GM21526 (cell line): Measurements from ENCODE around the gene GOT1.

Source experiments
- ATAC-seq: cut with Tn5 transposase; IDR thresholded peaks from one replicate; pipeline ENCODE4 v1.9.1; 2021; ENCODE audit warnings: moderate library complexity; ENCODE audit not compliant: unreplicated experiment, low FRiP score

GOT1 gene

DNA sequence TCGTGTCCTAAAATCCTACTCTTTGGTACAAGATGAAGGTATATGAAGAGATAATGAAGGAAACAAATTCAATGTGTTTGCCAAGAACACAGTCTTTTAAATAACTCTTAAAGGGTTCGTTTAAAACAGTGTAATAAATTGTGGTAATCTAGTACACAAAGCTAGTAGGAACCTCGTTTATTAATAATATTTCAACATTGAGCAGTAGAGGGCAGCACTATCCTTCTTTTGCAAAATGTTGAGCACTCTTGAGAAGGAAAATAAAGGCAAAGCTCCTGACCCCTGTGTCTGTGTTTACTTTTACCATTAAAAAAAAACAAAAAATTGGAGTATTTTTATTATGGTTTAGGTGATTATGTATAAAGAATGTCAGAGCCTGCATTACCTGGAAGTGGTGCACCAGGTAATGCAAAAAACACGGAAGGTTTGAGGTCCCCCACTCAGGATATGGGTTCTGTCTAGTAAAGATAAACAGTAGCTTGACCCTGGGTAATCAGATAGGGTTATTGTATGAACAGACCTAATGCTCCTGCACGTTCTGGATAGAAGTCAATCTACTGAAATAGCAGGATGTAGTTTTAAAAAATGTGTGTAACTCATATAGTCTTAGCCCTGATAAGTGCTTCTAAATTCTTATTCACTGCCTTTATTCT is 5.7 kb upstream of the GOT1 start:
- ATAC-seq = no peak

DNA sequence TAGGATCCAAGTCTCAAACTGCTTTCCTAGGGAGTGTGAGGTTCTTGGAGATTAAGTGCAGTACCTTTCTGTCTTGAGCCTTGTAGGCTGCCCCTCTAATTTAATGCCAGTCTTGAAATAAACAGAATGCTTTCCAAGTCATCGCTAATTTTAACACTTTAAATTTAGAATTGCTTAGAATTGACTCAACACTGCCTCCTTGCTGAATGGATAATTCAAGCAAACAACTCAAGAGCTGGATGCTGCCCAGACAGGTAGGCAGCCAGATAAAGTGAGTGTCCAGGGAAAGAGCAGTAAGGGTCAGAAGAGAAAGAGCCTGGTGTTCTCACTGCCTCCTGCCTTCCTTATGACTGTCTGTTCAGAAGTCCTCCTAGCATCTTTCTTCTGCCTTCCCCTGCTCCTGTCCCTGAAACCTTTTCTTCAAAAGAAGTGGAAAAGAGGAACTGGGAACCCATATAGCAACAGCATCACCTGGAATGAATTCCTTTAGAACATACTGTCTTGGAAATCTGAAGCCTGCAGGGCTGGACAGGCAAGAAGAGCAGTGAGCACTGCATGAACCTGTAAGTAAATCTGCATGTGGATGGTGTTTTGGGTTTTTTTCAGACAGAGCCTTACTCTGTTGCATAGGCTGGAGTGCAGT is 3.1 kb upstream of the GOT1 start:
- no peak for ATAC-seq

DNA sequence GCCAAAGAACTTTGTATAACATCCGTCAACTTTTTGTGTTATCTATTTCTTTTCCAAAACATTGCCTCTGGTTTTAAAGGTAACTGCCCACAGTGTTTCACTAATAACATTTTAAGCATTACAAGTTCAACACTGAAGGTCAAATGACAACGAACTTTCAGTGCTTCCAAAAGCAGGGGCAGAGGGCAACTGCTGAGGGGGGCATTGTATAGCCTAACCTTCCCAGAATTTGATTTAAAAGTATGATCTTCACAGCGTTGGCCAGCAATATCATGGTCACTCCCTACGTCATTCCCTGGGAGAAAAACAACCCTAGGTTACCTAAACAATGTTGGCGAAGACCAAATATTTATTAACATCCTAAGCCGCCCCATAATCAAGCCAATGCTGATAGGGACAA is 2.5 kb upstream of the GOT1 start:
- ATAC-seq = no peak

DNA sequence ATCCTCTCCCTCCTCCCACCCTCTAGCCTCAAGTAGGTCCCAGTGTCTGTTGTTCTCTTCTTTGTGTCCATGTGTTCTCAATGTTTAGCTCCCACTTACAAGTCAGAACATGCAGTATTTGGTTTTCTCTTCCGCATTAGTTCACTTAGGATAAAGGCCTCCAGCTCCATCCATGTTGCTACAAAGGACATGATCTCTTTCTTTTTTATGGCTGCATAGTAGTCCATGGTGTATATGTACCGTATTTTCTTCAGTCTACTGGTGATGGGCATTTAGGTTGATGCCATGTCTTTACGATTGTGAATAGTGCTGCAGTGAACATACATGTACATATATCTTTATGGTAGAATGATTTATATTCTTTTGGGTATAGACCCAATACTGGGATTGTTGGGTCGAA is 1.6 kb upstream of the GOT1 start:
- no peak for ATAC-seq

DNA sequence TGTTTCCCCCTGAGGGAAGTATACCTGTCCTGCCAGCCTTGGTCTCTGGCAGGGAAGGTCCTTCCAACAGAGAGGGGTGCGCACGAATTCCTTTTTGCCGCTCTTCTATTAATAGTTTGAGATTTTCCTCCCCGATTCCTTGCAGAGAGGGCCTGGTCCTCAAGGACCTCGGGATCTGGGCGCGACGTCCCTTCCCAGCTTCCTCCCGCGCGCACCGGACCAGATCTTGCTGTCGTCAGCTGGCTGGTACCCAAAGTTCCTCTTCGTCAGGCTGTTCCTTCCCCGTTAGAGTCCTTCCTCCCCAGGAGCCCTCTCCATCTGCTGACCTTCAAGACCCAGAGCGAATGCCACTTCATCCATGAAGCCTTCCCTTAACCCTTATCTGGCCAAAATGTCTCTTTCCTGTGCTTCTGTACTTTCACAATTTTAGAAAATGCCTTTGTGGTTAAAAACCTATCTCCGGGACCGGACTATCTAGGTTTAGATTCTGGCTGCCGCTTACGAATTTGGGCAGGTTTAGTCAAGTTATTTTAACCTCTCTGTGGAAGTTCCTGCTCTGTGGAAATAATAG is 851 bp upstream of the GOT1 start:
- ATAC-seq = no peak

DNA sequence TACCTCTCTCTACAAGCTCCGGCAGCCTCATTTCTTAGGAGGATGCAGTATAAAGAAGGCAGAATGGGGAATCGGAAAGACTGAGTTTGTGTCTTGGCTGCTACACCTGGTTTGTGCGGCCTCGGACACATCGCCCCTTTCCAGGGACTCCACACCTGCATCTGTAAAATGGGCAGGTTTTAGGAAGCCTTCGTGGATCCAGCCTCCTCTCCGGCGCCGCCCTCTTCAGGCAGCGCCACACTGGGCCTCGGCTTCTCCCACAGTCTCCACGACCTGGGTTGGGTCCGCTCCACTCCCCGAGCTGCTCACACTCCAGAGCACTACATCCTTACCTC is 341 bp downstream of the GOT1 start:
- peak; percentile 26 for ATAC-seq

DNA sequence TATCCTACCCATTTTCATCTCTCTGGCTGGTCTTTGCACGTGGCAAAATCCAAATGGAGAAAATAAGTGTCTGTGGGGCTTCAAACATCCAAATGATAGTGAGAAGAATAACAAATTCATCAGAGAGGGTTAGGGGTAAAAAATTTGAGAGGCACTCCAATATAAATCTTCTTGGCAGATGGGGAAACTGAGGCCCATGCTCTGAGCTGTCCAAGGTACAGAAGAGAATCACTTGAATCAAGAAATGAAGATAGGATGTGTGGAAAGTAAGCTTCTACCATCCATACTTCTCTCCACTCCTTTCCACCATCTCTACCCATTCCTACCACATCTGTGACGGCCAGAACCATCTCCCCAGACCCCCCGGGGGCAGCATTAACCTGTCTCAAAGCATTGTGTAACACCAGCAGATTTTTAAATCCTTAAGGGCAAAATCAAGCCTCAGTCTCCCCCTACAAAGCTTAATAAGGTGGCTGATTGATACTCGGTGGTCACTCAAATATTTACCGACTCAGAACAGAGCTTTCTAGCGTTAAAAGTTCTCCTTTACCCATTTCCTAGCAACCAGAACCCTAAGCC is 818 bp downstream of the GOT1 start:
- ATAC-seq = no peak

DNA sequence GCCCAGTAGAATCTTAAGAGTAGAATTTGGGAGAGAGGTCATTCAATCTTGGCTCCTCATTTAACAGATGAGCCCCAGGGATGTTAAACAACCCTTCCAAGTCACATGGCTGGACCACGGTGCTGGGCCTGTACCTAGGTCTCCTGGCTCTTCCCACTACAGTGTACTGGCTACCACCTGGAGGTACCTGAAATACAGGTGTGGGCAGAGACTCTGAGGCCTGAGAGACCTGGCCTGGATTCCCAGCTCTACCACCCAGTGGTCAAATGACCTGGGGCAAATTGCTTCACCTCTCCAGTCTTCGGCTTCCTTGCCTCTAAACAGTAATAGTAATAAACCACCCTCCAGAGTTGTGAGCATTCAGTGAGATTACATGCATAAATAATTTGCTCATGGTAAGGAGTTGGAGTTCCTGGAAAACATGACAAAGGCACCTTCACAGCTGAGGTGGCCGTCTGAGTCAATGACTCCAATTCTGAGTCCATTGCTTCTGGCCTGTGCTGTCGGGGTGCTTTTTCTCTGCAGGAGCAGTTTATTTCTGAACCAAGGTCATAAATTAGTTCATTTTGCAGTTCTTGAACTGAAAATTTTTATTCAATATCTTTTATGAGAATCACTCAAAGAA is 2.7 kb downstream of the GOT1 start:
- ATAC-seq = no peak

DNA sequence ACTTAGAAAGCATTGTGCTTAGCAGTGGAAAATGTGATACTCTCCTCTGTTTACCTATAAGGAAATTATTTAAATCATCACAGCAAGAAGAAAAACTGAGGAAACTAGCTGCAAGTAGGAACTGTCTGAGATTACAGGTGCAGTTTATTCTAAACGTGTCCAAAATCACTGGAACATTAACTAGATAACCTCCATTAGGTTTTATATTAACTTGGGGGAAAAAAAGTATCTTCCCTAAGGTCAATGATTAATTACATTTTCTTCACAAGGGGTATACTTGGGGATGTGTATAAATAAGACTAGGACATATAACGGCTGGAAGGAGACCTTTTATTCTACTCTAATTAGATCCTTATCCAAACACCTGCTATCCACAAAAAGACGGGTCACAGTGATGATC is 3.7 kb downstream of the GOT1 start:
- no peak for ATAC-seq

DNA sequence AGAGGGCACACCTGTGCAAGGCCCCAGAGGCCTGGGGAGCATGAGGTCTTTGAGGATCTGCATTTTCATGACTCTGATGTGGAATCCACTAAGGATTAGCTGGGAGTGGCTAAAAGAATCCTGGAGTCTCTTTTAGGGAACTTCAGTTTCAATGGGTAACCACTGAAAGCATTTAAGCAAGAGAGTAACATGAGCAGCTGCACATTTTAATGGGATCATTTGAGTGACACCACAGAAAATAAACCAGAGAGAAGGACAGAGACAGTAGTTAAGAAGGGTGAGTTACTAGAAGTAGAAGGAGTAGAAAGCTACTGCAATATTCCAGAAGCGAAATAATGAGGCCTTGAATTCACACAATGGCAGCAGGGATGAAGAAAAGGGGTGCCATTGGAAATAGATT is 5.2 kb downstream of the GOT1 start:
- ATAC-seq = no peak

DNA sequence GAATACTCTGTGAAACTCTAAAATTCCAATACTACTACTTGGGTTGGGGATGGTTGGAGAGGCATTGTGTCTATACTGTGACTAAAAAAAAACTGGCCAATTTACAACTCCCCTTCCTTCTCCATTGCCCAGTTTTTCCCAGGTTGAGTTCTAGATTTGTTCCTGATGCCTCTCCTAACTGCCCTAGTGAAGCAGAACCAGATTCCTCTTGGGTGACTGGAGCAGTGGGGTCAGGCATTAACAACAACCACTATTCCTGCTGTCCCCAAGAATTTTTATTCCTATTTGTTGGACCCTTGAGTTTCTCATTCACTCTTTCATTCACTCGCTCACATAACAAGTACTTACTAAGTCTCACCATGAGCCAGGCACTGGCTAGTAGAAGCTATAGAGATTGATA is 5.8 kb downstream of the GOT1 start:
- no peak for ATAC-seq

DNA sequence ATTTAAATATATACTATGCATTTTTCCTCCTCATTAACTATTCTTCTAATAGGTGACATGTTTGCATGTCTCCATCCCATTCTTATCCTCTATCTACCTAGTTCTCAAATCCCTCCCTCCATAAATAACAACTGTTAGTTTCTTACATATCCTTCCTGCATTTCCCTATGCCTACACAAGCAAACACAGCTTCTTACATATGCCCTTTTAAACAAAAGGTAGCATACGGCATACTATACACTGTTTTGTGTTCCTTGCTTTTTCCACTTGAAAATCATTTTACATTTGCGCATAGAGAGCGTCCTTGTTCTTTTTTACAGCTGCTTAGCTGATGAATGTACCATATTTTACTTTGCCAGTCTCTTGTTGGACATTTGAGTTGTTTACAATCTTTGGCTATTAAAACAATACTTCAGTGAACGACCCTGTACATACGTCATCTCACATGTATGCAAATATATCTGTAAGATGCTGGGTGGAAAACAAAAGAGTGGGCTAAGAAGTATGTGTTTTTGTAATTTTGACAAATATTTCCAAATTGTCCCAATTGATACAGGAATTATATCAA is 7.8 kb downstream of the GOT1 start:
- ATAC-seq = no peak

DNA sequence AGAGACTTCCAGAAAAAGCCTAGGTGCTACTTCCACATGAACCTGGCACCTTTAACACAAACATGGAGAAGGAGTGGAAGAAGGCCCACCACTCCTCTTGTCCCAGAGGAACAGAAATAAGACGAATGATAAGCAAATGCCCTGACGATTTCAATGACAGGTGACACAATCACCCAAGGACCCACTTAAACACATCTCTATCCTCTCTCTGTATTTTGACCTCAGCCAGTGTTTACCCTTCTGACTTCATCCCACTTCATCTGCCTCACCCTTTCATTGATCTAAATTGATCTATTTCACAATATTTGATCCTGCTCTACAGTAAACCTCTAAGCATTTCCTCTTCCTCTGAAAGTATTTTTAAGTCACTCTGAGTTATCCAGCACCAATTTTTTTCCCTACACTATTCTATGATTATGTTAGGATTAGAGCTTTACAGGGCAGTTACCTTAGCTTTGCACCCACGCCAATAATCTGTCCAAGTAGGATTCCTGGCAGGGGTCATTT is 9.1 kb downstream of the GOT1 start:
- no peak for ATAC-seq

DNA sequence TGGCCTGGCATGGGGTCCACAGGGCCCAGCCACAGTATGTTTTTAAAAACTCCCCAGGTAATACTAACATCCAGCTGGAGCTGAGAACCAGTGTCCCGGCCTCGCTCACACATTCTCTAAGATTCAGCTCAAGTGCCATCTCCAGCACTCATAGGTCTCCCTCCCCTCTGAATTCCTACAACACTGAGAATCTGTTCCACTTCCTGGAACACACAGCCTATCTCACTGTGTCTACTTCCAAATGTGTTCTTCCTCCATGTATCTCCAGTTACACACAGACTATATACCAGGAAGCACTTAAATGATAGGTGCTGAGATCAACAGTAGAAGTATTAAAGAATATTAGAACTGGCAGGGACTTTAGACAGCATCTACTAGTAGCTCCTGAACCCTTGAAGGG is 10.7 kb downstream of the GOT1 start:
- ATAC-seq = no peak

DNA sequence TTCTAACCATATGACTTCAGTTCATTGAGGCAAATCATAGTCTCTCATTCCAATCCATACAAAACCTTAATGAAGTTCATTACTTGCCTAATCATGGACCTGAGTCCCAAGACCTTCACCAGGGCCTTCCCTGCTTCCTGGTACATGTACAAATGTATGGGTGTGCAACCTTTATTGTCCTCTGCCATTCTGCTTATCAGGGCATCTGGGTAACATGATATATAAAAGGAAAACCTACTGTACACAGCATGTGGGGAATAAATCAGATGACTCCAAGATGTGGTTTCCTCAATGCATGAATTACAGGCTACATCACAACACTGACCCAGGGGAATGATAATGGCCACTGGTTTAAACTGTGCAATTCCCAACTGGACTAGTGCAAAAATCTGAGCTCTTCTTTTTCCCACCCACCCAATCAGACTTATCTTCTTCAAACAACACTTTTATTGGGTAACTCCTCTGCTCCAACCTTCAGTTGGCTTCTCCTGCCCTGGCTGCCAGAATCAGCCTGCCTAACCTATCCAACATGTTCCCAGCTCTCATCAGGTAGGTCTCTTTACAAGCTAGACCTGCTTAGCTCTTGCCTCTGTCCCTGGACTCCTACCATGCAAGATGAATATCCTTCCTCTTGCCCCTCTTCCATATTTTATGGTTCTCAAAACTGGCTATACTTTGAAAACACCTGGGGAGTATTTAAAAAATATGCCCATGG is 11.4 kb downstream of the GOT1 start:
- ATAC-seq = no peak

DNA sequence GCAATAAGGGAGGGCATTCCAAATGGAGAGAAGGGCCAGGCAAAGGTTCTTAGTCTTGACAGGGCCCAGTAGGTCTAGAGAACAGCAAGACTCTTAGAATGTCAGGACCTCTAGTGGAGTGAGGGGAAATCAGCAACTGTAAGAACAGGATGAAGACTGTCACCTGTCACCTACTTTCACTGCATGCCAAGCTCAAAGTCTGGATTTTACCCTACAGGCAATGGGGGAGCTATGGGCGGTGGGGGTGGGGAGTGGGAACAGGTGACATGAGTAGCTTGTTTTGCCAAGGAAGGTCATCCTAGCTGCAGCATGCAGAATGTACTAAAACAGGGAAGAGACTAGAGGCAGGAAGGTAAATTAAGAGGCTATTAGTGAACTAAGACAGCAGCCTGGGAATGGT is 18.3 kb downstream of the GOT1 start:
- no peak for ATAC-seq

DNA sequence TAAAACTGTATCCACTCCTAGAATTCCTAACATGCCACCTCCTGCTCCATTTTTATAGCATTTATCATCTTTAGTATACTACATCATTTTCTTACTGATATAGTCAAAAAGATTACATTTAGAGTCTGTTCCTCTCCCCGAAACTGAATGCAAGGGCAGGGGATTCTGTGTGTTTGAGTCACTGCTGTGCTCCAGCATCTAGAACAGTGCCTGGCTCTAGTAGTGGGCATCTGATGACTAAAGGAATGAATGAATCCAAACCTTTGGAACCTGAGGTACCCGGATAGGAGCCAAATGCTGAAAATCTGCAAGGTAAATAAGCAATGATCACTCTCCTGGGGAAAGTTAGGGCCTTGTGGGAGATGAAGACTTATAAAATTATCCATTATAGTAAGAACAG is 18.9 kb downstream of the GOT1 start:
- no peak for ATAC-seq

DNA sequence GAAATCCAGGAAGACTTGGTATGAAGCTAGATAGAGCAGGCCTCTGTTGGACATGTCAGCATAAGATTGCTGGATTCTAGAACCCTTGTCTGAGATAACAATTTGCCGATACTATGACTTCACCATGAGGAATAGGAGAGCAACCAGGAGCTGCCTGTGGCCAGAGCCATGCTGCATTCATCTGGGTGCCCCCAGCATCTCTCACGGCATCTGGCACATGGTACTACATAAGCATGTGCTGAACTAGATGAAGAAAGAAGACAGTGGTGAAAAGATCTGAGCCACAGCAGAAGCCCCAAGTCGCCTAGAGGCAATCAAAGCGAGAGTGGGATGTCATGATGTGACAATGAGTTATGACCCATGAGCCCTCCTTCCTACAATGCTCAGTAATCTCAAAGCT is 19.5 kb downstream of the GOT1 start:
- no peak for ATAC-seq

DNA sequence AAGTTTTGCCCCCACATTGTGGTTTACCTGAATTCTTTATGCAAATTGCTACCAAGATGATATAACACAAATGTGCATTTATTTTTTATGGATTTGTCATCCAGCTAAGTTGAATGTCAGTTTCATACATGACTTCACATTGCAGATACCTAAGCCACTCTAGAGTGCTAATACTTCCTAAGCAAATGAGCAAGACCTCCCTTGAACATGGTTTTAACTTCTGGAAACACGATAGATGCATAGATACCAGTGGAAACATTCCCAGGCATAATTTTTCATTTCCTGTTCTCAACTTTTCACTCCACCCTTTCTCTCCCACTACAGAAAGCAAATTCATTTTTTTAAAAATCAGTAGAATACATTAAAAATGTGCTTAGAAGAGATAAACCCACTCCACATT is 20.3 kb downstream of the GOT1 start:
- ATAC-seq = no peak

DNA sequence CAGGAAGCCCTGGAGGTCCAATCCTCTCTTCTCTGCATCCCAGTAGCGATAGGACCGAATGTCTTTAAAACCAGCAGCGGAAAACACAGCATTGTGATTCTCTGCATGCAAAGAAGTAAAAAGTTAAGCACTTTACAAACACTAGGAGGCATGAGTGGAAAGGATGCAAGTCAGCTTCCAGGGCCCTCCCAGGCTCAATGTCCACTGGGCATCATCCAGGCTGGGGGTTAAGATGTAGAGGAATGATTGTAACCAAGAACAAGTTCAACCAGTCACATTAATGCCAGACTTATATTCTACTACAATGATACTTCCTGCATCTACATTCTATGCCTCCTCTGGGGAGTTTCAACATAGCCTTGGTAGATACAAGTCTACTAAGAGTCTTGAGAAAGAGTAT is 24.3 kb downstream of the GOT1 start:
- no peak for ATAC-seq

DNA sequence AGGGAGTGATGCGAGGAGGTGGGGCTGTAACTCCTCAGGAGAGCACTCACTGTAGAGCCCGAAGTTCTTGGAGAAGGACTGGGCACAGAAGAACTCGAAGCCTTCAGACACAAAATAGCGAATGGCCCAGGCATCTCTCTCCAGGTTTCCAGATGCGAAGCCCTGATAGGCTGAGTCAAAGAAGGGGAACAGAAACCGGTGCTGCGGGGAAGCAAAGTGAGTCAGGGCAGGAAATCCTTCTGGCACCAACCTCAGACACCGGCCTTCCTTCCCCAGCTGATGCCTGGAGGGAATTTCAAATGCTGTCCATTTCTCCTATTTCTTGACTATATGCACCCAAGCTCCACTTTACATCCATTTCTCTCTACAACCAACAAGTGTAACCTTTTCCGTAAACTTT is 26.8 kb downstream of the GOT1 start:
- no peak for ATAC-seq
